IMR-90 (cell line): ENCODE measurements around the gene IQCB1.

Experiments used
- BHLHE40 ChIP-seq: fragments of 150-350 bp; IDR thresholded peaks from 2 replicates; pipeline ENCODE4 v1.6.1; 2016; ENCODE audit warnings: mild to moderate bottlenecking, low read depth, low read length
- CEBPB ChIP-seq: IDR thresholded peaks from 2 replicates; pipeline ENCODE4 v1.6.1; 2012; ENCODE audit warnings: low read depth, low read length, improper control_type of control experiment
- MAFK ChIP-seq: IDR thresholded peaks from 2 replicates; pipeline ENCODE4 v1.6.1; 2012; ENCODE audit warnings: low read depth, low read length, improper control_type of control experiment
- MAZ ChIP-seq: IDR thresholded peaks from 2 replicates; pipeline ENCODE4 v1.6.1; 2012; ENCODE audit warnings: low read depth, mild to moderate bottlenecking, low read length, improper control_type of control experiment, moderate library complexity, borderline replicate concordance
- MXI1 ChIP-seq: IDR thresholded peaks from 2 replicates; pipeline ENCODE4 v1.6.1; 2012; ENCODE audit warnings: low read depth, mild to moderate bottlenecking, low read length, moderate library complexity, borderline replicate concordance
- POLR2A ChIP-seq: IDR thresholded peaks from 2 replicates; pipeline ENCODE4 v1.6.1; 2012; ENCODE audit warnings: mild to moderate bottlenecking, low read depth, low read length
- RAD21 ChIP-seq: IDR thresholded peaks from 2 replicates; pipeline ENCODE4 v1.6.1; 2012; ENCODE audit warnings: low read length, improper control_type of control experiment
- RCOR1 ChIP-seq: IDR thresholded peaks from 2 replicates; pipeline ENCODE4 v1.6.1; 2012; ENCODE audit warnings: mild to moderate bottlenecking, low read length, improper control_type of control experiment; ENCODE audit not compliant: insufficient replicate concordance
- RFX5 ChIP-seq: IDR thresholded peaks from 2 replicates; pipeline ENCODE4 v1.8.0; 2012; ENCODE audit warnings: low read depth, mild to moderate bottlenecking, low read length, moderate library complexity
- SMC3 ChIP-seq: fragments of 150-350 bp; IDR thresholded peaks from 2 replicates; pipeline ENCODE4 v1.6.1; 2016; ENCODE audit warnings: low read depth, mild to moderate bottlenecking, antibody characterized with exemption, low read length, moderate library complexity
- TF ChIP-seq, protein P1 (sequence below): conservative IDR thresholded peaks from 2 replicates; pipeline ENCODE4 v1.5.1; 2012; ENCODE audit warnings: mild to moderate bottlenecking, low read depth, low read length, improper control_type of control experiment
- TF ChIP-seq, protein P2 (sequence below): fragments of 150-350 bp; IDR thresholded peaks from 2 replicates; pipeline ENCODE4 v1.6.1; 2016; ENCODE audit warnings: low read depth, mild to moderate bottlenecking, low read length, moderate library complexity, borderline replicate concordance
- TF ChIP-seq, protein P3 (sequence below): fragments of 150-350 bp; IDR thresholded peaks from 2 replicates; pipeline ENCODE4 v1.6.1; 2017; ENCODE audit warnings: mild to moderate bottlenecking, antibody characterized with exemption, low read length, low read depth

DNA sequence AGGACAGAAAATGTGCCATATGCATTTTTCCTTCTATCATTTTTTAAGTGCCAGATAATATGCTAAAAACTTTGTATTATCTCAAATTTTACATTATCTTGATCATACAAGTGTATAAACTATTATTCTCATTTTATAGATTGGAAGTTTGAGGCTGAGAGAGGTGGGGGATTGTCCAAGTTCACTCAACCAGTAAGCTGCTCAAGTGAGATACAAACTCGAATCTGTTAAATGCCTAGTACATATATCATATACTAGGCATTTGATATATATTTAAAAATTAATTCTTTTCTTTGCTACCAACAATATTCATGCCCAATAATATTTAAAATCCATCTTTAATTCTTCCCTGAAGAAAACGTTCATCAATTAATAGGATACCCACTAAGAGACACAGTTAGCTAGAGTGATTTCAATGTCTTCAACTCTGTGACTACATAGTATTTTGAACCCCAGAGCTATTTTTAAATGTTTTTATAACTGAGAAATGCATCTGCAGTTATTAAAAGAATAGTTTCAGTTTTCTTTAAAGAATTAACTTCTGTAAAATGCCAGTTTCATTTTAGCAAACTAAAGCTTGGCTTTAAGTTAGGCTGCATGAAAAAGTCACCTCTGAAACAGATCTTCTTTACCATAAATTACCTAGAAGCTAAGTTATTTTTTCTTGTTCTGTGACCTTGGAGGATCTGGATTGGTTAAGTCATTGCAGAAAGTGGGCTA, 40.4 kb downstream of the IQCB1 start:
- TF ChIP-seq RCOR1 (no peak), POLR2A (no peak), BHLHE40 (no peak), CEBPB (no peak), RFX5 (no peak), SMC3 (no peak), RAD21 (no peak), MXI1 (no peak), MAFK (no peak), MAZ (no peak)
- TF ChIP-seq, protein P1, sequence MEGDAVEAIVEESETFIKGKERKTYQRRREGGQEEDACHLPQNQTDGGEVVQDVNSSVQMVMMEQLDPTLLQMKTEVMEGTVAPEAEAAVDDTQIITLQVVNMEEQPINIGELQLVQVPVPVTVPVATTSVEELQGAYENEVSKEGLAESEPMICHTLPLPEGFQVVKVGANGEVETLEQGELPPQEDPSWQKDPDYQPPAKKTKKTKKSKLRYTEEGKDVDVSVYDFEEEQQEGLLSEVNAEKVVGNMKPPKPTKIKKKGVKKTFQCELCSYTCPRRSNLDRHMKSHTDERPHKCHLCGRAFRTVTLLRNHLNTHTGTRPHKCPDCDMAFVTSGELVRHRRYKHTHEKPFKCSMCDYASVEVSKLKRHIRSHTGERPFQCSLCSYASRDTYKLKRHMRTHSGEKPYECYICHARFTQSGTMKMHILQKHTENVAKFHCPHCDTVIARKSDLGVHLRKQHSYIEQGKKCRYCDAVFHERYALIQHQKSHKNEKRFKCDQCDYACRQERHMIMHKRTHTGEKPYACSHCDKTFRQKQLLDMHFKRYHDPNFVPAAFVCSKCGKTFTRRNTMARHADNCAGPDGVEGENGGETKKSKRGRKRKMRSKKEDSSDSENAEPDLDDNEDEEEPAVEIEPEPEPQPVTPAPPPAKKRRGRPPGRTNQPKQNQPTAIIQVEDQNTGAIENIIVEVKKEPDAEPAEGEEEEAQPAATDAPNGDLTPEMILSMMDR = no peak
- TF ChIP-seq, protein P2, sequence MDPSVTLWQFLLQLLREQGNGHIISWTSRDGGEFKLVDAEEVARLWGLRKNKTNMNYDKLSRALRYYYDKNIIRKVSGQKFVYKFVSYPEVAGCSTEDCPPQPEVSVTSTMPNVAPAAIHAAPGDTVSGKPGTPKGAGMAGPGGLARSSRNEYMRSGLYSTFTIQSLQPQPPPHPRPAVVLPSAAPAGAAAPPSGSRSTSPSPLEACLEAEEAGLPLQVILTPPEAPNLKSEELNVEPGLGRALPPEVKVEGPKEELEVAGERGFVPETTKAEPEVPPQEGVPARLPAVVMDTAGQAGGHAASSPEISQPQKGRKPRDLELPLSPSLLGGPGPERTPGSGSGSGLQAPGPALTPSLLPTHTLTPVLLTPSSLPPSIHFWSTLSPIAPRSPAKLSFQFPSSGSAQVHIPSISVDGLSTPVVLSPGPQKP = no peak
- TF ChIP-seq, protein P3, sequence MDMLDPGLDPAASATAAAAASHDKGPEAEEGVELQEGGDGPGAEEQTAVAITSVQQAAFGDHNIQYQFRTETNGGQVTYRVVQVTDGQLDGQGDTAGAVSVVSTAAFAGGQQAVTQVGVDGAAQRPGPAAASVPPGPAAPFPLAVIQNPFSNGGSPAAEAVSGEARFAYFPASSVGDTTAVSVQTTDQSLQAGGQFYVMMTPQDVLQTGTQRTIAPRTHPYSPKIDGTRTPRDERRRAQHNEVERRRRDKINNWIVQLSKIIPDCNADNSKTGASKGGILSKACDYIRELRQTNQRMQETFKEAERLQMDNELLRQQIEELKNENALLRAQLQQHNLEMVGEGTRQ = no peak
